IMR-90 (cell line): ENCODE results near the gene RYR3.

ENCODE experiments used
- CTCF ChIP-seq: conservative IDR thresholded peaks from 2 replicates; pipeline ENCODE4 v1.5.1; 2012; ENCODE audit warnings: mild to moderate bottlenecking, low read depth, low read length, improper control_type of control experiment
- RFX5 ChIP-seq: IDR thresholded peaks from 2 replicates; pipeline ENCODE4 v1.8.0; 2012; ENCODE audit warnings: low read depth, mild to moderate bottlenecking, low read length, moderate library complexity

GRCh38 chr15:33547876-33548275 lies 237.1 kb downstream of the RYR3 start:
- TF ChIP-seq CTCF (no peak), RFX5 (no peak)
